HepG2 (cell line): ENCODE results near the gene OR2J1. TPM values are rescaled to one million over a fixed set of nuclear protein-coding genes. Genes with fewer than 3 reads are reported as not detected.

Source experiments
- ATAC-seq: fragments of 200-7000 bp; cut with Tn5 transposase; 3 replicates; pipeline ENCODE4 v1.9.1; 2020; ENCODE audit warnings: mild to moderate bottlenecking, moderate library complexity
- BruUV-seq: library from RNA; stranded (reverse); fragments of 400-500 nt; replicated peaks from 2 replicates; lab custom pipeline; 2021; lab: Mats Ljungman, UMichigan
- CTCF ChIA-PET: fragments of 300-600 bp; formaldehyde crosslinking; extraction: SDS; loops from one replicate; lab custom pipeline; 2021; ENCODE audit warnings: low total read pairs, inconsistent platforms, low intra/inter-chr PET ratio; lab: Yijun Ruan, JAX
- POLR2A ChIA-PET: fragments of 350-600 bp; sonication (Branson Sonifier 250); formaldehyde crosslinking; loops from one replicate; lab custom pipeline; 2020; ENCODE audit warnings: antibody characterized with exemption, inconsistent platforms; lab: Yijun Ruan, JAX
- DNase-seq: peaks from one replicate; pipeline ENCODE4 v3.0.0-alpha.2; 2015; ENCODE audit warnings: low spot score
- FAIRE-seq: peaks from 3 replicates; lab custom pipeline; 2011; peaks lifted over from hg19 to GRCh38; lab: Jason Lieb, UNC
- H2AFZ ChIP-seq: one replicate; pipeline ENCODE4 v1.6.1; 2011; ENCODE audit warnings: low read length, inconsistent platforms
- H3K27ac ChIP-seq: fragments of 300-600 bp; 3 replicates; pipeline ENCODE4 v1.8.0; 2011; ENCODE audit warnings: mixed run types, mild to moderate bottlenecking, mixed read lengths, low read length, inconsistent platforms; ENCODE audit not compliant: insufficient read depth; ENCODE audit errors: extremely low read length
- H3K27me3 ChIP-seq, 2 experiments: fragments of 200-600 bp in 1 of 2; 2 replicates in 1 of 2; 3 replicates in 1 of 2; pipeline versions ENCODE4 v1.6.0 to v1.8.0; 2011; ENCODE audit warnings: low read length in 2 of 2, mild to moderate bottlenecking in 2 of 2, moderate library complexity in 2 of 2, inconsistent platforms in 1 of 2; ENCODE audit not compliant: insufficient read depth in 2 of 2, control insufficient read depth in 1 of 2
- H3K36me3 ChIP-seq, 2 experiments: fragments of 200-600 bp in 1 of 2; replicated peaks in 1 of 2; 2 replicates in 1 of 2; 3 replicates in 1 of 2; pipeline versions ENCODE4 v1.5.1 to v1.8.0; 2011; ENCODE audit warnings: low read length in 2 of 2, inconsistent platforms in 1 of 2; ENCODE audit not compliant: insufficient read depth in 2 of 2, control insufficient read depth in 1 of 2
- H3K4me1 ChIP-seq: 2 replicates; pipeline ENCODE4 v1.5.1; 2012; ENCODE audit warnings: low read length, inconsistent platforms; ENCODE audit not compliant: insufficient read depth
- H3K4me2 ChIP-seq: 2 replicates; pipeline ENCODE4 v1.6.0; 2011; ENCODE audit warnings: low read depth, low read length, inconsistent platforms
- H3K4me3 ChIP-seq, 3 experiments: fragments of 200-600 bp in 1 of 3; sonication (generic), shearing (Covaris generic) in 1 of 3; replicated peaks in 1 of 3; 2 replicates each; pipeline ENCODE4 v1.5.1; 2011 to 2016; ENCODE audit warnings: low read length in 3 of 3, inconsistent platforms in 2 of 3, low read depth in 2 of 3, mild to moderate bottlenecking in 2 of 3, control low read depth in 1 of 3, mixed read lengths in 1 of 3; ENCODE audit not compliant: insufficient read depth in 1 of 3
- H3K79me2 ChIP-seq: one replicate; pipeline ENCODE4 v1.6.1; 2011; ENCODE audit warnings: low read length, inconsistent platforms; ENCODE audit not compliant: insufficient read depth
- H3K9ac ChIP-seq: 2 replicates; pipeline ENCODE4 v1.6.0; 2011; ENCODE audit warnings: mild to moderate bottlenecking, low read depth, low read length, inconsistent platforms; ENCODE audit not compliant: insufficient read depth
- H3K9me3 ChIP-seq: 2 replicates; pipeline ENCODE4 v1.5.1; 2012; ENCODE audit warnings: mild to moderate bottlenecking, low read length
- H4K20me1 ChIP-seq: 2 replicates; pipeline ENCODE4 v1.6.0; 2011; ENCODE audit warnings: inconsistent platforms, mild to moderate bottlenecking, low read length, moderate library complexity; ENCODE audit not compliant: insufficient read depth
- ATF7 ChIP-seq, 2 experiments: fragments of 450-650 bp in 1 of 2; sonication (generic) in 1 of 2; formaldehyde crosslinking in 1 of 2; IDR thresholded peaks; 2 replicates each; pipeline versions ENCODE4 v1.4.0 to v1.6.1; 2016 to 2020; ENCODE audit warnings: antibody characterized with exemption in 1 of 2, mild to moderate bottlenecking in 1 of 2, missing genetic modification reagents in 1 of 2
- PLRG1 ChIP-seq: fragments of 450-650 bp; conservative IDR thresholded peaks from 2 replicates; pipeline ENCODE4 v1.6.1; 2016
- RFX5 ChIP-seq: IDR thresholded peaks from 2 replicates; pipeline ENCODE4 v1.6.1; 2011; ENCODE audit warnings: low read depth, low read length, improper control_type of control experiment
- THYN1 ChIP-seq: sonication (generic); formaldehyde crosslinking; IDR thresholded peaks from 2 replicates; pipeline ENCODE4 v1.8.1; 2023; ENCODE audit warnings: low read depth, mild to moderate bottlenecking, moderate library complexity, missing genetic modification reagents, borderline replicate concordance
- WGBS: methylation state at CpG from one replicate; pipeline ENCODE4 v1.1.6; 2017; ENCODE audit warnings: low lambda C conversion rate; 5-methylcytosine and 5-hydroxymethylcytosine counted together
- in situ Hi-C: cut with HindIII; loops from 2 replicates; pipeline ENCODE4 v1.10.0; 2017; ENCODE audit warnings: low pct_unique_long_range_greater_than_20kb; ENCODE audit not compliant: extremely low pct_ligation_motif_present
- intact Hi-C: fragments of 100-400 bp; cut with micrococcal nuclease; formaldehyde crosslinking; loops from one replicate; pipeline ENCODE4 v1.10.0; 2022; ENCODE audit not compliant: unreplicated experiment
- polyA plus RNA-seq, 8 experiments: library from polyadenylated mRNA; depleted of rRNA in 3 of 8; stranded (reverse) in 7 of 8; unstranded in 1 of 8; fragments of >200 nt; fragmentation: Illumina TruSeq in 4 of 8; extraction: Trizol in 4 of 8; gene quantifications; 2 replicates each; pipeline versions ENCODE4 v1.2.1 to v1.2.3, GENCODE V29; 2011 to 2016; ENCODE audit warnings: low read depth in 4 of 8, missing spikeins in 1 of 8, mixed read lengths in 1 of 8; ENCODE audit not compliant: insufficient read depth in 1 of 8
- total RNA-seq, 5 experiments: library from RNA; depleted of rRNA; stranded (reverse); fragments of >200 nt; fragmentation: Illumina TruSeq; extraction: Trizol; gene quantifications; 2 replicates each; pipeline ENCODE4 v1.2.3, GENCODE V29; 2016; ENCODE audit warnings: low read depth in 1 of 5
- TF ChIP-seq, protein P1 (sequence below): sonication (generic); formaldehyde crosslinking; IDR thresholded peaks from 2 replicates; pipeline ENCODE4 v1.5.0; 2020; ENCODE audit warnings: missing genetic modification reagents
- TF ChIP-seq, protein P2 (sequence below): sonication (generic); formaldehyde crosslinking; IDR thresholded peaks from 2 replicates; pipeline ENCODE4 v1.4.0; 2020; ENCODE audit warnings: missing genetic modification reagents

Gene OR2J1
- total and polyA plus RNA-seq, 2 of the 13 experiments (the other 11 are each of a cell fraction or from before 2014, with no cell fraction given): 0.07 TPM; not detected in 1

DNA sequence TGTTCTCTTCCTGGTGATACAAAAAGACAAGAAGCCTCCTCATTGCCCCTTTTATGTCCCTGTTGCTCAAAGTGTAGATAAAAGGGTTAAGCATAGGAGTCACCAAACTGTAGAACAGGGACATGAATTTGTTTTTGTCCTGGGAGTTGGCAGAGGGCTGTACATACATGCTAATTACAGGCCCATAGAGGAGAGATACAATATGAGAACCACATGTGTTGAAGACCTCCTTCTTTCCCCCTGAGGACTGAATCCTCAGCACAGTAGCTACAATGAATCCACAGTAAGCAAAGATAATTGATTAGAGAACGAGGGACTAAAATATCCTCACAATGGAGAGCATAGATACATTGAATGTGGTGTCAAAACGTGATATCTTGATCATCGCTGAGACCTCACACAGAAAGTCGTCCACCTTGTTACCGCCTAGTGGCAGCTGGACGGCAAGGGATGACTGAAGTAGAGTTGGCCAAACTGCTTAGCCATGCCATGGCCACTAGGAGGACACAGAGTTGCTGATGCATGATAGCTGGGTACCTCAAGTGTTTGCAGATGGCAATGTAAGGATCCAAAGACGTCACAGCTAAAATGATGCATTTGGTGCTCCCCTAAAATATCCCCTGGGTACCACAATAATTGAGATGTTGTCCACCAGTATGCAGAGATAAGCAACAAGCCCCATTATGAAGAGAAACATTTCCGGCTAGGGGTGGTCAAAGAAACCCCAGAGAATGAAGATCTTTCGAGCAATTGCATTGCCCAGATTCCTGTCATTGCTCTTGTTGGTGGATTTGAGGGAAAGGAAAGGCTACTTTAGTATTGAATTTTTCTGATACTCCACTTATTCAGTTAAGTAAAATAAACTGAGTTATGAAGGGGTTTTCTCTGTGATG lies 27.2 kb upstream of the OR2J1 start (continued):
- TF ChIP-seq, protein P1, sequence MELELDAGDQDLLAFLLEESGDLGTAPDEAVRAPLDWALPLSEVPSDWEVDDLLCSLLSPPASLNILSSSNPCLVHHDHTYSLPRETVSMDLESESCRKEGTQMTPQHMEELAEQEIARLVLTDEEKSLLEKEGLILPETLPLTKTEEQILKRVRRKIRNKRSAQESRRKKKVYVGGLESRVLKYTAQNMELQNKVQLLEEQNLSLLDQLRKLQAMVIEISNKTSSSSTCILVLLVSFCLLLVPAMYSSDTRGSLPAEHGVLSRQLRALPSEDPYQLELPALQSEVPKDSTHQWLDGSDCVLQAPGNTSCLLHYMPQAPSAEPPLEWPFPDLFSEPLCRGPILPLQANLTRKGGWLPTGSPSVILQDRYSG (CRISPR knock-in tag): no peak

DNA sequence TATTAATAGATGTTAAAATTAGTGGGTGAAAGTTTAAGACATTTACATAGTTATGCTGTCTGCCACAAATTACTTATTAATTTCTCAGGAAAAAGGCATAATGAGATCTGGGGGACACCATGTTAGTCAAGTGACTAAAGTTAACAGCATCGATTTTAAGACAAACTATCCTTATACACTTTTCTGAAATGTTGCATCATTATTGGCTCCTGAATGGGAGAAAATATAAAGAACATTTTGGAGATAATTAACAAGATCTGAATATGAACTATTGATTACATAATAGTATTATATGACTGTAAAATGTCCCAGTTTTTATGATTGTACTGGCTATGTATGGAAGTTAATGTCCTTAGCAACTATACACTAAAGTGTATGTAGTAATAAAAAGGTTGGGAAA lies 20.1 kb upstream of the OR2J1 start:
- DNase-seq (no peak), FAIRE-seq (no peak), ATAC-seq (no peak)
- ChIA-PET CTCF (no interaction called here), POLR2A (no interaction called here)
- in situ Hi-C loops: no loop called here
- TF ChIP-seq THYN1 (CRISPR knock-in tag): no peak
- peak; percentile 71; the same call in 1 of the 2 replicates for TF ChIP-seq ATF7 (IDR thresholded peaks at IDR 0.05)
- no peak for TF ChIP-seq ATF7 (CRISPR knock-in tag; IDR thresholded peaks at IDR 0.05)
- Histone ChIP-seq H3K79me2 (no peaks in the 10 kb centered on the region), H3K9me3 (no peaks in the 10 kb centered on the region), H2AFZ (no peak overlapping the region), H3K27me3 (peaks cover 0 to 5% of the 10 kb centered on the region in 2 experiments; a peak in 2 of 5 replicates), H3K4me2 (no peak overlapping the region), H3K4me3 (no peak overlapping the region), H3K36me3 (no peaks in the 10 kb centered on the region), H4K20me1 (no peaks in the 10 kb centered on the region), H3K9ac (no peak overlapping the region), H3K27ac (no peak overlapping the region), H3K4me1 (no peaks in the 10 kb centered on the region)
- 0% methylated on average over 1 of the region's 1 CpG for WGBS
- no TSS peak for BruUV-seq
- intact Hi-C loops: no loop called here

DNA sequence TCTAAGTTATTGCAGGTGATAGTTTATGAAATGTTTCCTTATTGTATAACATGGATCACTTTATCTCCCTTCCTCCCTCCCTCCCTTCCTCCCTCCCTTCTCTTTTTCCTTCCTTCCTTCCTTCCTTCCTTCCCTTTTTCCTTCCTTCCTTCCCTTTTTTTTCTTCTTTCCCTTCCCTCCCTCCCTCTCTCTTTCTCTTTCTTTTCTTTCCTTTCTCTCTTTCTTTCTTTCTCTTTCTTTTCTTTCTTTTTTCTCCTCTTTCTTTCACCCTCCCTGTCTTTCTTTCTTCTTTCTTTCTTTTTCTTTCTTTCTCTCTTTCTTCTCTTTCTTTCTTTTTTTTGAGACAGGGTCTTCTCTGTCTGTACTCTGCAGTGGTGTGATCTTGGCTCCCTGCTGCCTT lies 18.0 kb upstream of the OR2J1 start:
- H3K4me1 ChIP-seq: no peaks in the 10 kb centered on the region
- H2AFZ ChIP-seq: no peak overlapping the region
- H3K27ac ChIP-seq: no peak overlapping the region
- no peak overlapping the region for H3K4me3 ChIP-seq
- in situ Hi-C loops: no loop called here
- DNase-seq (no peak), FAIRE-seq (no peak), ATAC-seq (no peak)
- ChIA-PET POLR2A (no interaction called here), CTCF (no interaction called here)
- no TSS peak for BruUV-seq
- no peaks in the 10 kb centered on the region for H3K79me2 ChIP-seq
- intact Hi-C loops: no loop called here
- no peaks in the 10 kb centered on the region for H3K36me3 ChIP-seq
- no peak overlapping the region for H3K9ac ChIP-seq
- H3K9me3 ChIP-seq: no peaks in the 10 kb centered on the region
- TF ChIP-seq PLRG1 (0 out of 2 replicates have a peak, but pooled peaks have one; percentile 70), RFX5 (no peak)
- TF ChIP-seq, protein P2, sequence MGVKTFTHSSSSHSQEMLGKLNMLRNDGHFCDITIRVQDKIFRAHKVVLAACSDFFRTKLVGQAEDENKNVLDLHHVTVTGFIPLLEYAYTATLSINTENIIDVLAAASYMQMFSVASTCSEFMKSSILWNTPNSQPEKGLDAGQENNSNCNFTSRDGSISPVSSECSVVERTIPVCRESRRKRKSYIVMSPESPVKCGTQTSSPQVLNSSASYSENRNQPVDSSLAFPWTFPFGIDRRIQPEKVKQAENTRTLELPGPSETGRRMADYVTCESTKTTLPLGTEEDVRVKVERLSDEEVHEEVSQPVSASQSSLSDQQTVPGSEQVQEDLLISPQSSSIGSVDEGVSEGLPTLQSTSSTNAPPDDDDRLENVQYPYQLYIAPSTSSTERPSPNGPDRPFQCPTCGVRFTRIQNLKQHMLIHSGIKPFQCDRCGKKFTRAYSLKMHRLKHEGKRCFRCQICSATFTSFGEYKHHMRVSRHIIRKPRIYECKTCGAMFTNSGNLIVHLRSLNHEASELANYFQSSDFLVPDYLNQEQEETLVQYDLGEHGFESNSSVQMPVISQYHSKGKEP (CRISPR knock-in tag): no peak
- no peaks in the 10 kb centered on the region for H4K20me1 ChIP-seq
- H3K27me3 ChIP-seq: peaks cover 0 to 5% of the 10 kb centered on the region in 2 experiments; a peak in 2 of 5 replicates
- no peak overlapping the region for H3K4me2 ChIP-seq
